PC-9 (cell line): ENCODE results near the gene CCDC194.

ENCODE experiments used
- EZH2 ChIP-seq: fragments of 200-600 bp; sonication (generic); IDR thresholded peaks from 2 replicates; pipeline ENCODE4 v1.8.0; 2017; ENCODE audit warnings: antibody characterized with exemption, low read depth
- TF ChIP-seq, protein P1 (sequence below): fragments of 200-600 bp; sonication (generic); conservative IDR thresholded peaks from 2 replicates; pipeline ENCODE4 v1.6.1; 2017; ENCODE audit warnings: mixed run types, antibody characterized with exemption, mild to moderate bottlenecking, moderate library complexity

DNA sequence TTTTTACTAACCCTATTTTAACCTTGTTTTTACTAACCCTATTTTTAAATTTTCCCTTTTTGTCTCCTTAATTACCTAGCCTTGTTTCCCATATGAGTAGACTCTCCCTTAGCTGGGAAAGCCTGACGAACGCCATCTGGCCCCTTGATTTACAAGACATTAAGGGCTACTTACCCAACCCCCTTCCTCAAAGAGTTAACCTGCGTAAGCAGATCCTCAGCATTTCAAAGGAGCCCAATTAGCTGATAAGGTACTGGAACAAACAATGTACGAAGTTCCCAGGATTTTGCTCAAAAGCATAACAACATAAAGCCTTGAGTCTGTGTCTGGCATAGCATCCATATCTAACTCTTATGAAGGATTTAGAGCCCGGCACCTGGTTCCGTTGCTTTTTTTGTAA lies 21.1 kb upstream of the CCDC194 start:
- TF ChIP-seq, protein P1, sequence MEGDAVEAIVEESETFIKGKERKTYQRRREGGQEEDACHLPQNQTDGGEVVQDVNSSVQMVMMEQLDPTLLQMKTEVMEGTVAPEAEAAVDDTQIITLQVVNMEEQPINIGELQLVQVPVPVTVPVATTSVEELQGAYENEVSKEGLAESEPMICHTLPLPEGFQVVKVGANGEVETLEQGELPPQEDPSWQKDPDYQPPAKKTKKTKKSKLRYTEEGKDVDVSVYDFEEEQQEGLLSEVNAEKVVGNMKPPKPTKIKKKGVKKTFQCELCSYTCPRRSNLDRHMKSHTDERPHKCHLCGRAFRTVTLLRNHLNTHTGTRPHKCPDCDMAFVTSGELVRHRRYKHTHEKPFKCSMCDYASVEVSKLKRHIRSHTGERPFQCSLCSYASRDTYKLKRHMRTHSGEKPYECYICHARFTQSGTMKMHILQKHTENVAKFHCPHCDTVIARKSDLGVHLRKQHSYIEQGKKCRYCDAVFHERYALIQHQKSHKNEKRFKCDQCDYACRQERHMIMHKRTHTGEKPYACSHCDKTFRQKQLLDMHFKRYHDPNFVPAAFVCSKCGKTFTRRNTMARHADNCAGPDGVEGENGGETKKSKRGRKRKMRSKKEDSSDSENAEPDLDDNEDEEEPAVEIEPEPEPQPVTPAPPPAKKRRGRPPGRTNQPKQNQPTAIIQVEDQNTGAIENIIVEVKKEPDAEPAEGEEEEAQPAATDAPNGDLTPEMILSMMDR, result no peak
- no peak for TF ChIP-seq EZH2
